Endometrium (tissue), 2 donors: ENCODE results near the gene ARHGEF17.

Experiments
- FAIRE-seq: peaks from 2 replicates; lab custom pipeline; 2012; peaks lifted over from hg19 to GRCh38; lab: Jason Lieb, UNC
- donor health status: control.
- donor health status: control.

The ARHGEF17 gene

DNA sequence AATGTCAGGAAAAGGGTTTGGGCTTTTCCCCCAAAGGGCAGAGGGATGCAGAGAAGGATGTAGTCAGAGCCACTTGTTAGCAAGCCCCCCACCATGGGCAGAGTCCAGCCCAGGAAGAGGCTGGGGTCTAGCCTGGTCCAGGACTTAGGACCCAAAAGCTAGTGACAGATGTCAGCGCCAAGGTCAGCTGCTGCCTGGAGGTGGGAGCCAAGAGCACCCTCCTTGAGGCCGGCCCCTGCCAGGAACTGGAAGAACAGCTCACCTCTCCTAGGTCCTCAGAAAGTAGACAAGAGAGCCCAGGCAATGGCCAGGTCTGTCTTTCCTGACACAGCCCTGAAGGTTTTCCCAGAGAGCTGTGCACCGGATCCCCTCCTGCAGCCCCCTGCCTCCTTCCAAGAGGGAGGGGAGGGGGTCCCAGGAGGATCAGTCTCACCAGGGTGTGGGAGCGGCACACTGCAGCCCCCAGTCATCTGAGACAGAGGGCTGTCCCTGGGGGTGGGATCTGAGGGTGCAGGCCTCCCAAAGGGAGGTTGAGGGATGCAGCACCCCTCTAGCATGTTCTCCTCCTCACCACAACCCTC lies 14.6 kb upstream of the ARHGEF17 start:
- FAIRE-seq = no peak

DNA sequence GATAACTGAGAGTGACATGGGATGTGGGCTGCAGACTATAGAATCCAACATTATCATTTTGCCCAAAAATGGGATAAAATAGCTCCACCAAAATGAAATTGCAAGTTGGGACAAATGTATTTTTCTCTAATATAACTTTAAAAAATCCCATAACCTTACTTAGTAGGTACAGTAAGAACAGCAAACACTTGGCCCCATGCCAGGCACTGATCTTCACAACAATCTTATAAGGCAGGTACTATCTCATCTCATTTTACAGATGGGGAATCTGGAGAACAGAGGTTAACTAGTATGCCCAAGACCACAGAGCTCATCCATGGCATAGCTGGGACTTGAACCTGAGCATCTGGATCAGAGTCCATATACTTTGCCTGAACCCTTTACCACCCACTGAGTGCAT lies 13.5 kb upstream of the ARHGEF17 start:
- no peak for FAIRE-seq

DNA sequence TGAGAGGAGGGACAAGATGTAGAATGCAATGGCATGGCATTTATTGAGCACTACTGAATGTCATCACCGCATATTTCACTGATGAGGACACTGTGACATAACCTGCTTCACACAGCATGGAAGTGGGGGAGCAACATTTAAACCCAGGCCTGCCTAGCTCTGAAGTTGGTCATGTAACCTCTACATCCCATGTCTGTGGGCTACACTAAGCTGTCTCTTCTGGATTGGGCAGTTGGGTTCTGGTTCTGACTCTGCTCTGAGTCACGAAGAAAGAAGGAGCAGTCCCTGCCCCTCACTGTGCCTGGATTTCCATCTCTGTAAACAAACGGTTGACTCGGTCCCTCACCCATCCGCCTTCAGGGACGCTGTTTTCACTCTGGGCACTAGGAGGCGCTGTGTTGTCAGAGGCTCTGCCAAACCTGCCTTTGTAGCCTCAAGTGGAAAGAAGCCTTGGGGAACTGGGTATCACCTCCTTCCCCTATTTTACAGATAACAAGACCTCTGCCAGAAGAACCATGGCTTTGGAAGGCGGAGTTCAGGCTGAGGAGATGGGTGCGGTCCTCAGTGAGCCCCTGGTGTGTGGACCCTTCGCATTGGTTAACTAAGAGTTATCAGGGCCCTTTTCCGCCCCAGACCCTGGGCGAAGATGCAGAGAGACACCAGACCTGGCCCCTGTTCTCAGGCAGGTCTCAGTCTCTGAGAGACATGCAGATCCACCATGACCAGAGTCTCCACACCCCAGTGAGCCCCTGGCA lies 12.7 kb upstream of the ARHGEF17 start:
- FAIRE-seq = no peak

DNA sequence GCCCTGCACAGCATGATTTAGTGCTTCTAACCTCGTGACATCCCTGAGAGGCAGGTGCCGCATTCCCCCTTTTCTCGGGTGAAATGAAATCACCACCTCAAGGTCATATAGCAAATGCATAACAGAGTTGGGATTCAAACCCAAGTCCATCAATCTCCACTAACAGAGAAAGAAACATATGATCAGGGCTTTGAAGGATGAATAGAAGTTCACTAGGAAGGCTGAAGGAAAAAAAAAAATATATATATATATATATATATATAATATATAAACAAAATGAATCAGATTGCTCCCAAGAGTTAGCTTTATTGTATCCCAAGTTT lies 12.1 kb upstream of the ARHGEF17 start:
- FAIRE-seq = no peak

DNA sequence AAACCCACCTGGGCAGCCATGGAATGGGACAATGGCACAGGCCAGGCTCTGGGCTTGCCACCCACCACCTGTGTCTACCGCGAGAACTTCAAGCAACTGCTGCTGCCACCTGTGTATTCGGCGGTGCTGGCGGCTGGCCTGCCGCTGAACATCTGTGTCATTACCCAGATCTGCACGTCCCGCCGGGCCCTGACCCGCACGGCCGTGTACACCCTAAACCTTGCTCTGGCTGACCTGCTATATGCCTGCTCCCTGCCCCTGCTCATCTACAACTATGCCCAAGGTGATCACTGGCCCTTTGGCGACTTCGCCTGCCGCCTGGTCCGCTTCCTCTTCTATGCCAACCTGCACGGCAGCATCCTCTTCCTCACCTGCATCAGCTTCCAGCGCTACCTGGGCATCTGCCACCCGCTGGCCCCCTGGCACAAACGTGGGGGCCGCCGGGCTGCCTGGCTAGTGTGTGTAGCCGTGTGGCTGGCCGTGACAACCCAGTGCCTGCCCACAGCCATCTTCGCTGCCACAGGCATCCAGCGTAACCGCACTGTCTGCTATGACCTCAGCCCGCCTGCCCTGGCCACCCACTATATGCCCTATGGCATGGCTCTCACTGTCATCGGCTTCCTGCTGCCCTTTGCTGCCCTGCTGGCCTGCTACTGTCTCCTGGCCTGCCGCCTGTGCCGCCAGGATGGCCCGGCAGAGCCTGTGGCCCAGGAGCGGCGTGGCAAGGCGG lies 11.4 kb upstream of the ARHGEF17 start:
- FAIRE-seq = no peak

DNA sequence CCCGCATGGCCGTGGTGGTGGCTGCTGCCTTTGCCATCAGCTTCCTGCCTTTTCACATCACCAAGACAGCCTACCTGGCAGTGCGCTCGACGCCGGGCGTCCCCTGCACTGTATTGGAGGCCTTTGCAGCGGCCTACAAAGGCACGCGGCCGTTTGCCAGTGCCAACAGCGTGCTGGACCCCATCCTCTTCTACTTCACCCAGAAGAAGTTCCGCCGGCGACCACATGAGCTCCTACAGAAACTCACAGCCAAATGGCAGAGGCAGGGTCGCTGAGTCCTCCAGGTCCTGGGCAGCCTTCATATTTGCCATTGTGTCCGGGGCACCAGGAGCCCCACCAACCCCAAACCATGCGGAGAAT lies 10.9 kb upstream of the ARHGEF17 start:
- FAIRE-seq = no peak

DNA sequence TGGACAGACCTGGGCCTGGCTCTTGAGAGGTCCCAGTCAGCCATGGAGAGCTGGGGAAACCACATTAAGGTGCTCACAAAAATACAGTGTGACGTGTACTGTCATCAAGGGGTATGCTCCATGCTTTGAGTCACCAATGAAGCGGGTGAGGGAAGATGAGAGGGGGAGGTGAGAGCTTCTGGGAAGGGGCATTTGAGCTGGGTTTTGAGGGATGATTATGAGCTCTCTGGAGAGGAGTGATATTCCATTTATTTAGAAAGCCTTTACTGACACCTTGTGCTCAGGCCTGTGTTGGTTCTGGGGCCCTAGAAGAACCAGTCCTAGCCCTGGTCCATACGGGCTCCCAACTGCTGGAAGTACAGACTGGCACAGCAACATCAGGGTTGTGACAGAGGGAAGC lies 10.4 kb upstream of the ARHGEF17 start:
- no peak for FAIRE-seq

DNA sequence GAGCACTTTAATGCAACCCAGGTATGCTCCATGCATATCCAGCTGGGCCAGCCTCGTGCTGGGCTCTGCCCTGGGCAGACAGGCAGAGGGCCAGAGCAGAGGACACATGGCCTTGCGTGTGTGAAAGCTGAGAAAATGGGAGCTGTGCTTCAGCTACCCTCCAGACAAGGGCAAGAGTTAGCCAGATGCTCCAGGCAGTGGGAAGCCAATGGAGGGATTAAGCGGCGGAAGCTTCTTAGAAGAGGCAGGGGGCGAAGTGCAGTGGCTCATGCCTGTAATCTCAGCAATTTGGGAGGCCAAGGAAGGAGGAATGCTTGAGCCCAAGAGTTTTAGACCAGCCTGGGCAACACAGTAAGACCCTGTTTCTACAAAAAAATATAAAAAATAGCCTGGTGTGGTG lies 9.8 kb upstream of the ARHGEF17 start:
- no peak for FAIRE-seq

DNA sequence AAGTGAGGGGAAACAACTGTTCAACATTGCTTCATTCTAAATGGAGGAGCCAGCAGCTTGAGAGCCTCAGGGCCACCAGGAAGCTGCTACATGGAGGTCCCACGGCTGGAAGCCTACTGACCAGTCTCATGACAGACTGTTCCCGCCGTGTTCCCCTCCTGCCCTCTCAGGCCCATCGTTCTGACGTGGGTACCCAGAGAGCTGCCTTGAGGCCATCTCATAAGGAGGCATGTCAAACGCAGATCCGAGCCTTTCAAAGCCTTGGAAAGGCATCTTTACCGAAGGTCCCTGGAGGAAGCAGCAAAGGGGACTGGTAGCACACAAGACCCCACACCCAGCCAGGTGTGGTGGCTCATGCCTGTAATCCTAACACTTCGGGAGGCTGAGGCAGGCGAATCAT lies 8.3 kb upstream of the ARHGEF17 start:
- FAIRE-seq = no peak

DNA sequence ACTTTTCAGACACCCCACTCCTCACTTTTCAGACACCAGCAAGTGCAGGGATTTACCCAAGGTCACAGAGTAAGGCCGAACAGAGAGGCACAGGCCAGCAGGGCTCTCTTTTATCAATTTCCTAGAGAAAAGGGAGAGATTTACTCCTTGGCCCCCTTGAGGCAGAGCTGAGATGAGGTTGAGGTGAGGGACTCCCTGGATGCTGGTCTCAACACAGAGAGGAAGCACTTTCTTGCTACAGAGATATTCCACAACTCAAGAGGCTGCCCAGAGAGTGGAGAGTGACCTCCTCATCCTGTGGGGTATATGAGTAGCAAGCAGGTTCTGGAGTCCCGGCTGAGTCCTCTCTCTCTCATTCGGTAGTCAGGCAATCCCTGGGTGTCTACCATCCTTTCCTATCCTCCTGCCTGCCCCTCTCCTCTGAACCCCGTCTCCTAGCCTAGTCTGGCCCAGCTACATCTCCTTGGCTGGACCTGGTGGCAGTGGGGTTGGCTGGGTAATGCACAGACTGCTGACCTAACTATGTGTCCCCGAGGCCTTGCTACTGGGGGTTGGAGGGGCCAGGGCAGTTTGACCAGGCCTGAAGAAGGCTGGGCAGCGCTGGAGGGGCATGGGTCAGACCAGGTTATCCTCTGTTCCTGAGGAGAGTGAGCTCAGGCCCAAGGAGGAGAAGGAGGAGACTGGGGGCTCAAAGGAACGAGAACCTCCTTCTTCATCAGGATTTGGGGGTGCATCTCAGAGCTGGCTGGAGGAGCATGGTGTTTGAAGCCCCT lies 1.8 kb upstream of the ARHGEF17 start:
- FAIRE-seq = no peak

DNA sequence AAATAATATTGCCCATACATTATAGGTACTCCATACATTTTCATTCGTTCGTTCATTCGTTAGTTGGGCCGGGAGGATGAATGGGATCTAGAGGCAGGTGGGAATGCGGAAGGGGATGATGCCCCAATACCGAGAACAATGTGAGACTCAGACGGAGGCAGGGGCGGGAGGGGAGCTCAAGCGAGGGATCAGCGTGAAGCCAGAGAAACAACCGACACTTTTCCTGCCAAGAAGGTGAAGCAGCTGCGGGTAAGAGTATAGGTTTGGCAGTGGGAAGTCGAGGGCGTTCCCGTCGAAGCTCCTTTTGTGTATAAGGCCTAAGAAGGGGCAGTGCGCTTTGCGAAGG lies 1.1 kb upstream of the ARHGEF17 start:
- FAIRE-seq = no peak

DNA sequence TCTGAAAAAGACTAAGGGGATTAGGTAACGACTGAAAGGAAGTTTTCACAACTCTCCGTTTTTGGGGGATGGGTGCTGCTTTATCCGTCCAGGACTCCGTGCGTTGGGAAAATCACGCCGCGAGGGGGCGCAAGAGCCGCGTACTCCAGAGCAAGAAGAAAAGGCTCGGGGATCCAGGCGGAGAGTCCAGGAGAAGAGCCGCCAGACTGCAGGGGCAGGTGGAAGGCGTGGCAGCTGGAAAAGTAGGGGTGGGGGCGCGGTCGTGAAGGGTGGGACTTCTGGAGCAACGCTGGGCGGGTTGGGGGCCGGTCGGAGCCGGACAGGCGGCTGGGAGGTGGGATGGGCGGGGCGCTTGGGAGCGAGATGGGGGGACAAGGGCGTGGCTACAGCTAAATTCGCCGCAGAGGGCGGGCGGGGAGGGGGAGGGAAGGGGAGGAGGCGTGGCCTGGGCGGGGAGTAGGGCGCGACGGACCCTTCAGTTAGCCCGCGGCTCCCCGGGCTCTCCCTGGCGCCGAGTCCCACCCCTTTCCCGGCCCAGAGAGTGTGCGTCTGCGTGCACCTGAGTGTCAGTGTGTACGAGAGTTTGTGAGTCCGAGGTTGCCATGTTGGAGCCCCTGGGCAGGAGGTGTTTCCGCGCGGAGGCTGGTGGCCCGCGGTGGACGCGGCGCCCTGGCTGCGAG lies 613 bp upstream of the ARHGEF17 start:
- FAIRE-seq = peak; percentile 80

DNA sequence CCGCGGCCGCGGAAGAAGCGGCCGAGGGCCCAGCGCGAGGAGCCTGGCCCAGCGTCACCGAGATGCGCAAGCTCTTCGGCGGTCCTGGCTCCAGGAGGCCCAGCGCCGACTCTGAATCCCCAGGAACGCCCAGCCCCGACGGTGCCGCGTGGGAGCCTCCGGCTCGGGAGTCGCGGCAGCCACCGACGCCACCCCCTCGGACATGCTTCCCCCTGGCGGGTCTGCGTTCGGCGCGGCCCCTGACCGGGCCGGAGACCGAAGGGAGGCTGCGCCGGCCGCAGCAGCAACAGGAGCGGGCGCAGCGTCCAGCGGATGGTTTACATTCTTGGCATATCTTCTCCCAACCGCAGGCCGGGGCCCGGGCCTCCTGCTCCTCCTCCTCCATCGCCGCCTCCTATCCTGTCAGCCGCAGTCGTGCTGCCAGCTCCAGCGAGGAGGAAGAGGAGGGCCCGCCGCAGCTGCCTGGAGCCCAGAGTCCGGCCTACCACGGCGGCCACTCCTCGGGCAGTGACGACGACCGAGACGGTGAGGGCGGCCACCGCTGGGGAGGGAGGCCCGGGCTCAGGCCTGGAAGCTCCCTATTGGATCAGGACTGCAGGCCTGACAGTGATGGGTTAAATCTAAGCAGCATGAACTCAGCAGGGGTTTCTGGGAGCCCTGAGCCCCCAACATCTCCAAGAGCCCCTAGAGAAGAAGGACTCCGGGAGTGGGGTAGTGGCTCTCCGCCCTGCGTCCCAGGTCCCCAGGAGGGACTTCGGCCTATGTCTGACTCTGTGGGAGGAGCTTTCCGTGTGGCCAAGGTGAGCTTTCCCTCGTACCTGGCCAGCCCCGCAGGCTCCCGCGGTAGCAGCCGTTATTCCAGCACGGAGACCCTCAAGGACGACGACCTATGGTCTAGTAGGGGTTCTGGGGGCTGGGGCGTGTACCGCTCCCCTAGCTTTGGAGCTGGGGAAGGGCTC lies 1.2 kb downstream of the ARHGEF17 start:
- peak; percentile 31 for FAIRE-seq

DNA sequence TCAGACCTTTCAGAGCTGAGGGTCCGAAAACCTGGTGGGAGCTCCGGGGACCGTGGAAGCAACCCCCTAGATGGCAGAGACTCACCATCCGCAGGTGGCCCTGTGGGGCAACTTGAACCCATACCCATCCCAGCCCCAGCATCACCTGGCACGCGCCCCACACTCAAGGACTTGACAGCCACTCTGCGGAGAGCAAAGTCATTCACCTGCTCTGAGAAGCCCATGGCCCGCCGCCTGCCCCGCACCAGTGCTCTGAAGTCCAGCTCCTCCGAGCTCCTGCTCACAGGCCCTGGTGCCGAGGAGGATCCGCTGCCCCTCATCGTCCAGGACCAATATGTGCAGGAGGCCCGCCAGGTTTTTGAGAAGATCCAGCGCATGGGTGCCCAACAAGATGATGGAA lies 2.0 kb downstream of the ARHGEF17 start:
- FAIRE-seq = no peak

DNA sequence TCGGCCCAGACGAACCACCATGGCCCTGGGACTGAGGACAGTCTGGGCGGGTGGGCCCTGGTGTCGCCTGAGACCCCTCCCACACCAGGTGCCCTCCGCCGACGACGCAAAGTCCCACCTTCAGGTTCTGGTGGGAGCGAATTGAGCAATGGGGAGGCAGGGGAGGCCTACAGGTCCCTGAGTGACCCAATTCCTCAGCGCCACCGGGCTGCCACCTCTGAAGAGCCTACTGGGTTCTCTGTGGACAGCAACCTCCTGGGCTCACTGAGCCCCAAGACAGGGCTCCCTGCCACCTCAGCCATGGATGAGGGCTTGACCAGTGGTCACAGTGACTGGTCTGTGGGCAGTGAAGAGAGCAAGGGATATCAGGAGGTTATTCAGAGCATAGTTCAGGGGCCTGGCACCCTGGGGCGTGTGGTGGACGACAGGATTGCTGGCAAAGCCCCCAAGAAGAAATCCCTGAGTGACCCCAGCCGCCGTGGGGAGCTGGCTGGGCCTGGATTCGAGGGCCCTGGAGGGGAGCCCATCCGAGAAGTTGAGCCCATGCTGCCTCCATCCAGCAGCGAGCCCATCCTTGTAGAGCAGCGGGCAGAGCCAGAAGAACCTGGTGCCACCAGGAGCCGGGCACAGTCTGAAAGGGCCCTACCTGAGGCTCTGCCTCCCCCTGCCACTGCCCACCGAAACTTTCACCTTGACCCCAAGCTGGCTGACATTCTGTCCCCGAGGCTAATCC lies 2.8 kb downstream of the ARHGEF17 start:
- no peak for FAIRE-seq

DNA sequence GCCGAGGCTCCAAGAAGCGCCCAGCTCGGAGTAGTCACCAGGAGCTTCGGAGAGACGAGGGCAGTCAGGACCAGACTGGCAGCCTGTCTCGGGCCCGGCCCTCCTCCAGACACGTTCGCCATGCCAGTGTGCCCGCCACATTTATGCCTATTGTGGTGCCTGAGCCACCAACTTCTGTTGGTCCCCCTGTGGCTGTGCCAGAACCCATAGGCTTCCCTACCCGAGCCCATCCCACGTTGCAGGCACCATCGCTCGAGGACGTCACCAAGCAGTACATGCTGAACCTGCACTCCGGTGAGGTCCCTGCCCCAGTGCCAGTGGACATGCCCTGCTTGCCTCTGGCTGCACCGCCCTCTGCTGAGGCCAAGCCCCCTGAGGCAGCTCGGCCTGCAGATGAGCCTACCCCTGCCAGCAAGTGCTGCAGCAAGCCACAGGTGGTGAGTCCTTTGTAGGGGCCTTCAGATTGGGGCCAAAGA lies 3.4 kb downstream of the ARHGEF17 start:
- FAIRE-seq = no peak

DNA sequence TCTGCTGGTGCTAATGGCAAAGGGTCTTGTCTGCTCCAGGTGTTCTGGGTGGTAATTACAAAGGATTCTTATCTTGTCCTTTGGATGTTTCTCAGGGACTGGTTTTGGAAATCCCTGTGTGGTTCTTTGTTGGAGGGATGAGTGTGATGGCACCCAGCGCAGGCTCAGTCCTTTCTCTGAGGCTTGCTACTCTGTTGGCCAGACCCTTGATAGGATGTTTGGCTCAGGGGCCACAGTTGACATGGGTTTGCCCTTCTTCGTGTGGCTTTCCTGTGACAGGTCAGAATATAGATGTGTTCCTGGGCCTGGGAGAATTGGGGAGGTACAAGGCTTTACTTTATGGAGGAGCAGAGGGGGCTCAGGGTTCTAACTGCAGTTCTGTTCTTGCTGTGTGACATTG lies 4.0 kb downstream of the ARHGEF17 start:
- no peak for FAIRE-seq

DNA sequence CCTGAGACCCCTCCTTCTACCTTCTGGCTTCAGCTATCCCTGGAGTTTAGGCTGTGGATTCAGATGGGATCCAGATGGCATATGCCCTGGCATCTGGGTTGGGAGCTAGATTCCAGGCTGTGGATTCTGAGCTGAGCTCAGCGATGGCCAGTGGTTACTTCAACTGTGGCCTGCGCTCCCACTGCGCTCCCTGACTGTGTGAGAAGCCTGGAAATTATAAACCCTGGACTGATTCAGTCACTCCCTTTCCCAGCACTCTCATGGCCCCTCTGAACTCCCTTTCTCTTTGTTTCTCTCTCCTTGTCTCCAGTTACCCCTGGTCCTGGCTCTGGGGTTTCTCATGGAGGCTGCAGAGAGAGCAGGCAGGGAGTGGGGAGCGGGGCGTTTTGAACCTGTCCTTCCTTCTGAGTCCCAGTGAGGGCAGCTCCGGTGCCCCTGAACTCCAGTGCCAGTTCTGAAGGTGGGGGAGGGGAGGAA lies 4.8 kb downstream of the ARHGEF17 start:
- no peak for FAIRE-seq

DNA sequence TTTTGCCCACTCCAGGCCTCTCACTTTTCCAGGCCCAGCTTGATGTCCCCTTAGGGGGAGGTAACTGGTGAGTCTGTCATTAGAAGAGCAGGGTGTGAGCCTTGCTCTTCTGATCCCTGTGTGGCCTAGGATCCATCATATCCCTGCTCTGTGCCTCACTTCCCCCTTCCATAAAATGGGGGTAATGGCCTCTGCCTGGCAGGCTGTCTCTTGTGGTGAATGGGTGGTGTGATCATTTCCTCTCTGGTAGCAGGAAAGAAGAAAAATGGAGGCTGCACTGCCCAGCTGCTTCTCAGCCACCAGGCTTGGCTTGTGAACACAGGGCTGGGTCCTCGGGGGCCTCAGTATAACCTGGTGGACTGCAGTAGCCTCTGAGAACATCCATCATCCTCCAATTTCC lies 5.6 kb downstream of the ARHGEF17 start:
- FAIRE-seq = no peak
